ENCODE results near the gene MYO5B.

MYO5B gene

GRCh38 chr18:50187659-50188058 is 7.3 kb downstream of the MYO5B start:
- no peak for DNase-seq

DNA sequence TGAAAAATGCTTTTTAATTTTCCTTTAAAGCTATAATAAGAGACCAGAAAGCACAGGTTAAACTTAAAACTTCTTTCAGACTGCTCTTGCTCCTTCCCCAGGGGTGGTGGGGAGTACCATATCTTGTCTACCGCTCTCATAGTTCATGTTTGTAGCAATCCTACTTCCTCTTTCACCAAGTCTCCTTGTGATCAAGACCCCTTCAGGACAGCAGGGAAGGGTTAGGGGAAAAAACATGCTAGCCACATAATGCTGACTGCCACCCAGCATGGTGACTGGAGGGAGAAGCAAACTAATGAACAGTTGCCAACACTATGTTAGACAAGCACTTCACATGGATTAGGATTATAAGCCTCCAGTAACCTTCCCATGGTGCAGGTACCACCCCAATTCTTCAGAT is 8.6 kb downstream of the MYO5B start:
- DNase-seq, result no peak

GRCh38 chr18:50183556-50183955 is 11.4 kb downstream of the MYO5B start:
- peak; percentile 20 for DNase-seq

- DNase-seq, result peak; percentile 38
Measured at GRCh38 chr18:50182511-50182910, 12.4 kb downstream of the MYO5B start.

DNA sequence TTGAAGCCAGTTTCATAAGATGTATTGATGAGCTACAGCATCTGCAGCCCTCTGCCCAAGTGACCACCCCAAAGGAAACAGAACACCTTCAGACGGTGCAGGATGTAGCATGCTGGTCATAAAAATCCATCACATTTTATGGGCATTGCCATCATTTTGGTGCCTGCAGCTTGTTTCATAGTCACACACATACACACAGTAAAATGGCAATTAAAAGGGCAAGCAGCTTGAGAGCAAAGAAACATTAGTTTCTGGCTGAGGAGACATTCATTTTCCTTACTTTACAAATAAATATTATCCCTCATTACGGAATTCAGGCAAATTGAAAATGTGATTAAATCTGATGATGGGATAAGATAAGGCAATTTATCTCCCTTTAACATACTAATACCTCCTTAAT is 13.4 kb downstream of the MYO5B start:
- DNase-seq, result no peak

DNA sequence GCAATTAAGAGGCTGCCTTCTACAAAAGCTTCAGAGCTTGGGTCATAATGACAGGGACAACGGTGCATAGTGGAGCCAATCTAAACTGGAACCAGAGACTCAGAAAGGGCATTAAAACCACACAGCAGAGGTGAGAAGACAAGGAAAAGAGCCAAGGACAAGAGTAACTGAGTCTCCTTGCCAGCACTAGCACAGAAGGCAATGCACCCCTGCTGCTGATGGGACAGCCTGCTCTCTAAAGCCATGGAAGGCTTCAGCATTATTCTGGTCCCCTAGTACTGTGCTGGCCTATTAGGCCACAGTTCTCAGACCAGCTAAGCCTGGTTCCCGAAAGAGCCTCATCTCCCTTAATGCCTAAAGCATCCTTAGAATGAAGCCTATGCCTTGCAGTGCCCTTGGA is 15.5 kb downstream of the MYO5B start:
- no peak for DNase-seq

GRCh38 chr18:50177294-50177992 is 17.5 kb downstream of the MYO5B start:
- DNase-seq, result no peak

GRCh38 chr18:50172367-50172766 is 22.6 kb downstream of the MYO5B start:
- DNase-seq, result no peak

- no peak for DNase-seq
Measured at GRCh38 chr18:50171406-50171805, 23.5 kb downstream of the MYO5B start.

DNA sequence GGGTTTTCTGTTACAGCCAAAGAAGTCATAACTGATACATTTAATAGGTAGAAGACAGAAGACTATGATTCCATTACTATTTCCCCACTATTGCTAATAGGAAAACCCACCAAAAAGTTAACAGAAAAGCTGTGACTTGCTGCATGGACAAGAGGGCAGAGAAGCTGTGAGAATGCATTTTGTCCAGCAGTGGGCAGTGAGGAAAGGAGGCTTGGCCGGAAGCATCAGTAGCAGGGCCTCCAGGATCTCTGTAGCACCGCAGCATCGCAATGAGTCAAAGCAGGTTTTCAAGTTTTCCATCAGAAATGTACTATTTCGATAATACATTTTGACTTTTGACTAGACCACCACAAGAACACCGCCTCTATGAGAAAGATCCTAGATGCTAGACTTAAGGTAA is 24.9 kb downstream of the MYO5B start:
- DNase-seq, result no peak

- DNase-seq, result no peak
Measured at GRCh38 chr18:50169149-50169548, 25.8 kb downstream of the MYO5B start.

DNA sequence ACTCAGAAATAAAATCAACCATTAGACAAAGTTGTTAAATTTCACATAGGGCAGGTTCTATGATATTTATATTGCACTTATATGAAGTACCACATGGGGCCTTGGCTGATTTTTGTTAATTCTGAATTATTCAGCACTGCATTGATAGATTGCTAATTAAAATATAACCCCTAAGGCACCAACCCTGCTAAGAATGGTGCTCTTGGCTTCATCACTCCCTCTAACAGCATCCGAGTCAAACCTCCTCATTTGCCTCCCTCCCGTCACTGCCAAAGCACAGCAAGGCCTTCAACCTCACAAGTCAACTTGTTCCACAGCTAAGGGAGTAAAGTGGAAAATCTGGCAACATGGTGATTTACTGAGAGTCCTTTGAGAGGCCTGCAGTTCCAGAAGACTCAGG is 27.0 kb downstream of the MYO5B start:
- DNase-seq, result no peak

GRCh38 chr18:50166901-50167300 is 28.0 kb downstream of the MYO5B start:
- no peak for DNase-seq

- DNase-seq, result peak; percentile 59
Measured at GRCh38 chr18:50163505-50163904, 31.4 kb downstream of the MYO5B start.

GRCh38 chr18:50162486-50163304 is 32.3 kb downstream of the MYO5B start:
- DNase-seq, result no peak

- no peak for DNase-seq
Measured at GRCh38 chr18:50161597-50162205, 33.2 kb downstream of the MYO5B start.

DNA sequence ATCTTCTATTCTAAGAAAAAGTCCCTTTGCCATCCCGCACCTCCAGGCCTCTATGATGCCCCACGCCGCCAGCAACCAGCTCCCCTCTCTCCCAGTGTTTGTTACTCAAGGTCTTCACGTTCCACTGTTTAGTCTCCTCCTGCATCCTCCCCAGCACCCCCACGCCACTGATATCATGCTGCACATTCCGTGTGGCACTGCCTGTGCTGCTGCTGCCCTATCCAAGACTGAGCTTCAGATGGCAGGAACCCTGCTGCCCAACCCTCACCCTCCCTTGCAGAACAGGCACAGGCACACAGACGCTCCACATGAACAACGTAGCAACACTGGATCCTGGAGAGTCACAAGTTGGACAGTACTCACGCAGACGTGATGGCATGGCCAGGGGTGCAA is 35.3 kb downstream of the MYO5B start:
- no peak for DNase-seq

GRCh38 chr18:50158866-50159653 is 35.9 kb downstream of the MYO5B start:
- DNase-seq, result no peak

DNA sequence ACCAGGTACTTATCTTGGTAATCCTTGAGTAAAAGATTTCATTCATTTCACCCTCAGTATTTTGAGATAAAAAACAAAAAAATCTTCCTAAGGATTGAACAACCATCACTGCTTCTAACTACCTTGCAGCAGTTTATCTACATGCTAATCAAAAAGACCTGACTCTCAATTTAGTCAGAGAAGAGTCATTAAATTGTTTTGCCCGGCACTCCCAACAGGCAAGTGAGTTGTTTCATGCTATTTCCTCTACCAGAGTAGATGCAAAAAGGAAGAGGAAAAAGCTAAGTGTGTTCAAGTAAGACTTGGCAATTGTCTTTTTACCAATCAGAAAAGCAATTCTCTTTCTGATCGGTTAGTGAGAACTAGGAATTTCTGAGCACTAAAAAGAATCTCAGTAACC is 39.5 kb downstream of the MYO5B start:
- DNase-seq, result no peak

DNA sequence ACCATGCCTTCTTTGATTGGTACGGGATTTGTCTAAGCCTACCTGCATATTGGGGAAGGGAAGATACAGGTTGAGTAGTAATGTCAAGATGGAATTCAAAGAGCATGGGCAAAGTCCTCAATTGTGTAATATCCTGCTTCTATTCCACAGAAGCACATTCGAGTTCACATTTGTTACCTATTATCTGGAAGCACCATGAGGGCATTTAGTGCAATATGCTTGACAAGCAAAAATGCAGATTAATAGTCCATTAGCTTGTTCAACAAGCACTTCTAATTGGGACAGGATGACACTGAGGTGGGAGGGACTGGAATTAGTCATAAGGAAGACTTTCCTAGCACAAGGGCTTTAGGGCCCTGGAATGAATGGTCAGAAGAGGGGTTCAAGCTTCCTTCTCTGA is 40.5 kb downstream of the MYO5B start:
- no peak for DNase-seq

- no peak for DNase-seq
Measured at GRCh38 chr18:50152900-50153299, 42.0 kb downstream of the MYO5B start.

DNA sequence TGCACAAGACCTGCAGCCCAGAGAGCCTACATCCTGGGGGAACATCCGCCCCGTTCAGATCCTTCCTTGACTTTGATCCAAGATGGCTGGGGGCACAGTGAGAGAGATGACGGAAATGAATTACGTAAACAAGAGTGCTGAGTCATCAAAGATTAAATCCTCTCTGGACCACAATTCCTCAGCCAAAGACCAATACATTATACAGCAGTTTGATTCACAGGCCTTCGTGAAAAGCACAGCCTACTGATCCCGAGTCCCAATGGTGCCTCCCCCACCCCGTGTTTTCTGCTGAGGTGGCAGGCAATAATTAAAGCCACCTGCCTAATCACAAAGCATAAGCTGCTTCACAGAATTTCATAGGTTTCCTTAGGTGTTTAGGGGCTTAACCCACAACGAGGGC is 43.0 kb downstream of the MYO5B start:
- DNase-seq, result no peak

- no peak for DNase-seq
Measured at GRCh38 chr18:50144540-50144939, 50.4 kb downstream of the MYO5B start.

Data from NCI-H2171 treated with DMSO at 0.1 percent for 48 hours (cell line).